OCI-LY7 (cell line): ENCODE results near the gene RPL36A. TPM values are rescaled to one million over a fixed set of nuclear protein-coding genes. Genes with fewer than 3 reads are reported as not detected.
A peak's percentile ranks its signal among the peaks of the same experiment; 100 is the strongest.

Source experiments
- BruUV-seq: library from RNA; stranded (reverse); fragments of 400-500 nt; replicated peaks from 2 replicates; lab custom pipeline; 2021; lab: Mats Ljungman, UMichigan
- CTCF ChIA-PET: fragments of 300-600 bp; sonication (Branson Sonifier 250); formaldehyde crosslinking; loops from one replicate; lab custom pipeline; 2022; ENCODE audit warnings: antibody characterized with exemption; ENCODE audit not compliant: unreplicated experiment; lab: Charles Lee
- POLR2A ChIA-PET: fragments of 300-600 bp; sonication (Branson Sonifier 250); formaldehyde crosslinking; loops from one replicate; lab custom pipeline; 2022; ENCODE audit warnings: antibody characterized with exemption; lab: Charles Lee
- DNase-seq: peaks from one replicate; pipeline ENCODE4 v3.0.0-alpha.2; 2015; ENCODE audit warnings: low spot score
- H2AFZ ChIP-seq: fragments of 200-600 bp; sonication (generic), shearing (Covaris generic); 2 replicates; pipeline ENCODE4 v1.6.1; 2014; ENCODE audit warnings: mild to moderate bottlenecking, antibody characterized with exemption, low read length, moderate library complexity
- H3K27ac ChIP-seq: fragments of 200-600 bp; sonication (generic); 2 replicates; pipeline ENCODE4 v1.5.1; 2014; ENCODE audit warnings: mixed run types, low read depth, mild to moderate bottlenecking, moderate library complexity, low read length, inconsistent platforms; ENCODE audit not compliant: poor library complexity, severe bottlenecking
- H3K36me3 ChIP-seq: fragments of 200-600 bp; sonication (generic); 2 replicates; pipeline ENCODE4 v1.6.1; 2014; ENCODE audit warnings: mild to moderate bottlenecking, antibody characterized with exemption, low read length, moderate library complexity, mixed read lengths; ENCODE audit not compliant: insufficient read depth
- H3K4me1 ChIP-seq: fragments of 200-600 bp; sonication (generic); 2 replicates; pipeline ENCODE4 v1.5.1; 2014; ENCODE audit warnings: mild to moderate bottlenecking, low read length; ENCODE audit not compliant: insufficient read depth, poor library complexity, severe bottlenecking
- H3K4me2 ChIP-seq: fragments of 200-600 bp; sonication (generic); 2 replicates; pipeline ENCODE4 v1.6.1; 2014; ENCODE audit warnings: mild to moderate bottlenecking, low read length
- H3K4me3 ChIP-seq: fragments of 200-600 bp; sonication (generic); 2 replicates; pipeline ENCODE4 v1.5.1; 2014; ENCODE audit warnings: mild to moderate bottlenecking, low read depth, low read length; ENCODE audit not compliant: poor library complexity, severe bottlenecking
- H3K79me2 ChIP-seq: fragments of 200-600 bp; sonication (generic); 2 replicates; pipeline ENCODE4 v1.6.1; 2016; ENCODE audit warnings: low read depth, mild to moderate bottlenecking, low read length, moderate library complexity, mixed read lengths; ENCODE audit not compliant: insufficient read depth
- H3K9me2 ChIP-seq: fragments of 200-600 bp; sonication (generic); 2 replicates; pipeline ENCODE4 v1.6.1; 2016; ENCODE audit warnings: mild to moderate bottlenecking, low read length, mixed read lengths; ENCODE audit not compliant: insufficient read depth
- H3K9me3 ChIP-seq: fragments of 200-600 bp; sonication (generic); 2 replicates; pipeline ENCODE4 v1.6.1; 2014; ENCODE audit warnings: mild to moderate bottlenecking, mixed run types, low read length, mixed read lengths
- H4K20me1 ChIP-seq: fragments of 200-600 bp; sonication (generic); 2 replicates; pipeline ENCODE4 v1.6.1; 2014; ENCODE audit warnings: mild to moderate bottlenecking, antibody characterized with exemption, low read length, moderate library complexity, mixed read lengths; ENCODE audit not compliant: insufficient read depth
- EZH2phosphoT487 ChIP-seq: fragments of 200-600 bp; sonication (generic); IDR thresholded peaks from 2 replicates; pipeline ENCODE4 v1.6.1; 2018; ENCODE audit warnings: low read depth, borderline replicate concordance, mild to moderate bottlenecking, mixed run types, antibody characterized with exemption, low read length, moderate library complexity, mixed read lengths
- intact Hi-C: fragments of 100-400 bp; cut with micrococcal nuclease; formaldehyde crosslinking; loops from one replicate; pipeline ENCODE4 v1.10.0; 2022; ENCODE audit not compliant: unreplicated experiment
- total RNA-seq, 2 experiments: library from RNA; depleted of rRNA in 1 of 2; stranded (reverse); fragments of >200 nt in 1 of 2; shearing (Covaris generic) in 1 of 2; gene quantifications; 2 replicates each; pipeline ENCODE4 v1.2.3, GENCODE V29; 2014 to 2022
- TF ChIP-seq, protein P1 (sequence below): fragments of 200-600 bp; sonication (generic); conservative IDR thresholded peaks from 2 replicates; pipeline ENCODE4 v1.5.1; 2014; ENCODE audit warnings: mild to moderate bottlenecking, antibody characterized with exemption, low read length, moderate library complexity, mixed read lengths

RPL36A gene
- total RNA-seq, 2 experiments from 2014 or later, result 431 to 2,042 TPM

GRCh38 chrX:101408532-101408841, 17.7 kb downstream of the RPL36A start:
- intact Hi-C loops, result loop anchor here (5.0 kb wide), 1 partner anchor 61 kb away; the partner anchor contains the start of gene TIMM8A
- Histone ChIP-seq H3K36me3 (peaks cover 49% of the 10 kb centered on the region), H3K9me2 (no peaks in the 10 kb centered on the region), H3K79me2 (peaks cover 86% of the 10 kb centered on the region), H3K9me3 (no peaks in the 10 kb centered on the region), H3K4me1 (peaks cover 5% of the 10 kb centered on the region), H3K4me3 (peak overlapping the region; percentile 83), H3K27ac (peak overlapping the region; percentile 85), H3K4me2 (peak overlapping the region; percentile 90), H4K20me1 (no peaks in the 10 kb centered on the region), H2AFZ (no peak overlapping the region)
- CTCF ChIA-PET, result no interaction called here
- no peak for DNase-seq
- BruUV-seq, result TSS peak; percentile 82
- POLR2A ChIA-PET, result no interaction called here
- TF ChIP-seq EZH2phosphoT487, result no peak
- TF ChIP-seq, protein P1, sequence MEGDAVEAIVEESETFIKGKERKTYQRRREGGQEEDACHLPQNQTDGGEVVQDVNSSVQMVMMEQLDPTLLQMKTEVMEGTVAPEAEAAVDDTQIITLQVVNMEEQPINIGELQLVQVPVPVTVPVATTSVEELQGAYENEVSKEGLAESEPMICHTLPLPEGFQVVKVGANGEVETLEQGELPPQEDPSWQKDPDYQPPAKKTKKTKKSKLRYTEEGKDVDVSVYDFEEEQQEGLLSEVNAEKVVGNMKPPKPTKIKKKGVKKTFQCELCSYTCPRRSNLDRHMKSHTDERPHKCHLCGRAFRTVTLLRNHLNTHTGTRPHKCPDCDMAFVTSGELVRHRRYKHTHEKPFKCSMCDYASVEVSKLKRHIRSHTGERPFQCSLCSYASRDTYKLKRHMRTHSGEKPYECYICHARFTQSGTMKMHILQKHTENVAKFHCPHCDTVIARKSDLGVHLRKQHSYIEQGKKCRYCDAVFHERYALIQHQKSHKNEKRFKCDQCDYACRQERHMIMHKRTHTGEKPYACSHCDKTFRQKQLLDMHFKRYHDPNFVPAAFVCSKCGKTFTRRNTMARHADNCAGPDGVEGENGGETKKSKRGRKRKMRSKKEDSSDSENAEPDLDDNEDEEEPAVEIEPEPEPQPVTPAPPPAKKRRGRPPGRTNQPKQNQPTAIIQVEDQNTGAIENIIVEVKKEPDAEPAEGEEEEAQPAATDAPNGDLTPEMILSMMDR, result 0 out of 2 replicates have a peak, but pooled peaks have one; percentile 38

DNA sequence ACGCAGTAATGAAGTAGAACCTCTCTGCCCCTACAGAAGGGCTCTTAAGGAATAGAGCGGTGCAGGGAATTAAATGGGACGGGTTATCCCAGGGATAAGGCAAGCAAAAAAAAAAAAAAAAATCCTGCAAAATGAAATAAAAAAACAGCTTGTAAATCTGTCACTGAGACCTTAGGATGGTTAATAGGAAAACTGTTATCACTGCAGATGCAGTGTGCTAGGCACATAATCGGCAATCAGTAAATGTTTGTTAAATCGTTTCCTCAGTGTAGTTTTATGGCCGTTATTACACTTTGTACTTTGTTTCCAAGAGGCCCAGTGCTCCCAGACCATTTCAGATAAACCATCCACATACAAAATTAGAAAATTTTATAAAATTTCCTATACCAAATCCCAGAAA, 18.2 kb downstream of the RPL36A start:
- POLR2A ChIA-PET, result no interaction called here
- Histone ChIP-seq H2AFZ (no peak overlapping the region), H3K27ac (peak overlapping the region; percentile 85), H3K4me2 (peak overlapping the region; percentile 90), H4K20me1 (no peaks in the 10 kb centered on the region), H3K9me2 (no peaks in the 10 kb centered on the region), H3K4me3 (peak overlapping the region; percentile 83), H3K9me3 (no peaks in the 10 kb centered on the region), H3K4me1 (peaks cover 5% of the 10 kb centered on the region), H3K36me3 (peaks cover 46% of the 10 kb centered on the region), H3K79me2 (peaks cover 81% of the 10 kb centered on the region)
- TF ChIP-seq, protein P1, result no peak
- TF ChIP-seq EZH2phosphoT487, result no peak
- no peak for DNase-seq
- CTCF ChIA-PET, result no interaction called here
- no TSS peak for BruUV-seq
- intact Hi-C loops, result loop anchor here (5.0 kb wide), 1 partner anchor 62 kb away; the partner anchor contains the start of gene TIMM8A

DNA sequence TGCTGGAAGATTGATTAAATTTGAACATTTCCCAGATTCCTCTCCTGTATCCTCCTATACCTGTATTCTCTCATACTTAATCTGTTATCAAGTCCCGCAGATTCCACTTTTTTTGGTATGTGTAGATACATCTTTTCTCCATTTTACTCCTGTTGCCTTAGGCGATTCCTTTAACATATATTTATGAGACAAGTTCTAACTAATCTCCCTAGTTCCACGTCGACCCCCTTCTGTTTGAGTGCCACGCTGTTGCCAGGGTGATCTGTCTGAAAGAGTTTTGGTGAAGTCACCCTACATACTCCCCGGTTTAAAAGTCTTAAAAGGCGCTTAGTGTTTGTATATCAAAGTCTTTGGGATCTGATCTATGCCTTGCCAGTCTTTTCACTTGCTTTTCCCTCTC, 19.6 kb downstream of the RPL36A start:
- no peaks in the 10 kb centered on the region for H3K9me2 ChIP-seq
- H3K79me2 ChIP-seq, result peaks cover 72% of the 10 kb centered on the region
- peak overlapping the region; percentile 90 for H3K4me2 ChIP-seq
- H3K4me3 ChIP-seq, result no peak overlapping the region
- ChIA-PET CTCF (no interaction called here), POLR2A (no interaction called here)
- BruUV-seq, result no TSS peak
- no peaks in the 10 kb centered on the region for H3K9me3 ChIP-seq
- TF ChIP-seq, protein P1, result no peak
- TF ChIP-seq EZH2phosphoT487, result no peak
- no peak overlapping the region for H2AFZ ChIP-seq
- intact Hi-C loops, result no loop called here
- H3K36me3 ChIP-seq, result peaks cover 32% of the 10 kb centered on the region
- no peak for DNase-seq
- H4K20me1 ChIP-seq, result no peaks in the 10 kb centered on the region
- peaks cover 16% of the 10 kb centered on the region for H3K4me1 ChIP-seq
- no peak overlapping the region for H3K27ac ChIP-seq
